Liver (tissue), 9 donors: ENCODE results near the gene CCDC141. TPM values are rescaled to one million over a fixed set of nuclear protein-coding genes. Genes with fewer than 3 reads are reported as not detected.

Experiments used
- DNase-seq: peaks from one replicate; pipeline ENCODE4 v3.0.0-alpha.2; 2017; ENCODE audit warnings: low spot score
- H3K27ac ChIP-seq, 2 donors: one replicate each; pipeline ENCODE4 v1.7.0; 2013; ENCODE audit warnings: inconsistent platforms in 2 of 2, low read length in 2 of 2, control low read depth in 1 of 2, low read depth in 1 of 2, mild to moderate bottlenecking in 1 of 2
- H3K27me3 ChIP-seq, 4 donors: one replicate each; pipeline versions ENCODE4 v1.6.1 to v1.7.0; 2013; ENCODE audit warnings: low read length in 3 of 4, inconsistent platforms in 1 of 4, mild to moderate bottlenecking in 1 of 4, moderate library complexity in 1 of 4; ENCODE audit not compliant: control insufficient read depth in 4 of 4, insufficient read depth in 4 of 4
- H3K36me3 ChIP-seq, 4 donors: one replicate each; pipeline versions ENCODE4 v1.6.1 to v1.7.0; 2013; ENCODE audit warnings: low read length in 3 of 4, mild to moderate bottlenecking in 3 of 4, low read depth in 1 of 4, moderate library complexity in 1 of 4; ENCODE audit not compliant: control insufficient read depth in 4 of 4, insufficient read depth in 3 of 4
- H3K4me1 ChIP-seq, 4 donors: one replicate each; pipeline versions ENCODE4 v1.6.1 to v1.7.0; 2013; ENCODE audit warnings: low read length in 3 of 4, mild to moderate bottlenecking in 3 of 4, moderate library complexity in 1 of 4; ENCODE audit not compliant: control insufficient read depth in 4 of 4, insufficient read depth in 4 of 4
- H3K4me3 ChIP-seq, 3 donors: one replicate each; pipeline versions ENCODE4 v1.6.1 to v1.7.0; 2013; ENCODE audit warnings: low read length in 3 of 3, control low read depth in 1 of 3, low read depth in 1 of 3, mild to moderate bottlenecking in 1 of 3
- H3K9ac ChIP-seq, 2 donors: one replicate each; pipeline ENCODE4 v1.7.0; 2013; ENCODE audit warnings: low read length in 2 of 2, mild to moderate bottlenecking in 2 of 2, moderate library complexity in 2 of 2, control low read depth in 1 of 2, low read depth in 1 of 2
- H3K9me3 ChIP-seq, 4 donors: one replicate each; pipeline versions ENCODE4 v1.6.1 to v1.7.0; 2013; ENCODE audit warnings: low read length in 3 of 4; ENCODE audit not compliant: control insufficient read depth in 4 of 4
- ATF3 ChIP-seq: IDR thresholded peaks from 2 replicates; pipeline ENCODE4 v1.6.1; 2016; ENCODE audit warnings: antibody characterized with exemption
- CTCF ChIP-seq: fragments of 150-350 bp; IDR thresholded peaks from 2 replicates; pipeline ENCODE4 v1.5.1; 2017; ENCODE audit warnings: improper control_type of control experiment, low read depth, low read length; ENCODE audit not compliant: missing input control
- EGR1 ChIP-seq, 2 donors: IDR thresholded peaks; 2 replicates each; pipeline ENCODE4 v1.6.1; 2016 to 2018; ENCODE audit warnings: antibody characterized with exemption in 2 of 2, low read depth in 2 of 2
- FOXA1 ChIP-seq: IDR thresholded peaks from 2 replicates; pipeline ENCODE4 v1.6.1; 2016; ENCODE audit warnings: antibody characterized with exemption
- FOXA2 ChIP-seq: IDR thresholded peaks from 2 replicates; pipeline ENCODE4 v1.6.1; 2016; ENCODE audit warnings: antibody characterized with exemption
- GABPA ChIP-seq, 2 donors: IDR thresholded peaks in 1 of 2; conservative IDR thresholded peaks in 1 of 2; 2 replicates each; pipeline ENCODE4 v1.6.1; 2016; ENCODE audit warnings: antibody characterized with exemption in 2 of 2, mild to moderate bottlenecking in 1 of 2, moderate library complexity in 1 of 2
- HNF4A ChIP-seq, 2 donors: conservative IDR thresholded peaks; 2 replicates each; pipeline ENCODE4 v1.6.1; 2016; ENCODE audit warnings: antibody characterized with exemption in 2 of 2, mild to moderate bottlenecking in 2 of 2
- HNF4G ChIP-seq: IDR thresholded peaks from 2 replicates; pipeline ENCODE4 v1.6.1; 2016; ENCODE audit warnings: antibody characterized with exemption
- JUND ChIP-seq, 2 donors: IDR thresholded peaks; 2 replicates each; pipeline ENCODE4 v1.6.1; 2016; ENCODE audit warnings: antibody characterized with exemption in 2 of 2
- MAX ChIP-seq: IDR thresholded peaks from 2 replicates; pipeline ENCODE4 v1.6.1; 2016; ENCODE audit warnings: antibody characterized with exemption
- NR2F2 ChIP-seq: IDR thresholded peaks from 2 replicates; pipeline ENCODE4 v1.6.1; 2016; ENCODE audit warnings: antibody characterized with exemption
- RAD21 ChIP-seq, 2 donors: IDR thresholded peaks; 2 replicates each; pipeline ENCODE4 v1.6.1; 2016; ENCODE audit warnings: antibody characterized with exemption in 2 of 2, mild to moderate bottlenecking in 2 of 2
- REST ChIP-seq: IDR thresholded peaks from 2 replicates; pipeline ENCODE4 v1.6.1; 2016; ENCODE audit warnings: antibody characterized with exemption, mild to moderate bottlenecking
- RXRA ChIP-seq, 2 donors: IDR thresholded peaks; 2 replicates each; pipeline ENCODE4 v1.6.1; 2017 to 2018; ENCODE audit warnings: antibody characterized with exemption in 2 of 2, mild to moderate bottlenecking in 1 of 2
- SP1 ChIP-seq: IDR thresholded peaks from 2 replicates; pipeline ENCODE4 v1.6.1; 2018; ENCODE audit warnings: antibody characterized with exemption, mild to moderate bottlenecking
- TAF1 ChIP-seq: conservative IDR thresholded peaks from 2 replicates; pipeline ENCODE4 v1.6.1; 2016; ENCODE audit warnings: antibody characterized with exemption, mild to moderate bottlenecking
- YY1 ChIP-seq: IDR thresholded peaks from 2 replicates; pipeline ENCODE4 v1.6.1; 2016; ENCODE audit warnings: antibody characterized with exemption, mild to moderate bottlenecking
- ZBTB33 ChIP-seq: IDR thresholded peaks from 2 replicates; pipeline ENCODE4 v1.6.1; 2016; ENCODE audit warnings: antibody characterized with exemption
- WGBS: extraction: QIAGEN DNeasy Blood & Tissue Kit; methylation state at CpG from one replicate; pipeline ENCODE4 v1.1.7; 2013; 5-methylcytosine and 5-hydroxymethylcytosine counted together
- polyA plus RNA-seq, 2 donors: library from polyadenylated mRNA; stranded (reverse) in 1 of 2; unstranded in 1 of 2; fragments of 200-250 nt in 1 of 2; fragments of >200 nt in 1 of 2; fragmentation: Nextera tagmentation in 1 of 2; extraction: Ambion mirVana in 1 of 2; gene quantifications; one replicate each; pipeline versions ENCODE4 v1.2.1 to v1.2.3, GENCODE V29; 2013 to 2015
- total RNA-seq, 2 donors: library from RNA; depleted of rRNA; stranded (reverse); fragments of >200 nt; gene quantifications; one replicate each; pipeline ENCODE4 v1.2.3, GENCODE V29; 2014
- donor health status: healthy.
- donor health status: healthy.
- donor health status: healthy.
- donor health status: healthy.
- donor health status: healthy.

CCDC141 gene
- total and polyA plus RNA-seq, 4 donors = 0.05 to 1.0 (median 0.39) TPM

GRCh38 chr2:179098080-179098689, 48.2 kb upstream of the CCDC141 start:
- no peaks in the 10 kb centered on the region for H3K9me3 ChIP-seq
- no peak overlapping the region for H3K9ac ChIP-seq
- H3K27ac ChIP-seq = no peak overlapping the region
- H3K4me3 ChIP-seq = no peak overlapping the region
- H3K27me3 ChIP-seq = no peaks in the 10 kb centered on the region
- H3K36me3 ChIP-seq = no peaks in the 10 kb centered on the region
- DNase-seq = no peak
- H3K4me1 ChIP-seq = no peaks in the 10 kb centered on the region
- WGBS = 85% methylated on average over 4 of the region's 4 CpGs
- no peak for TF ChIP-seq REST
- no peak for TF ChIP-seq RXRA (IDR thresholded peaks at IDR 0.05)
- TF ChIP-seq HNF4A (conservative IDR thresholded peaks at IDR 0.05) = no peak
- TF ChIP-seq MAX = no peak
- TF ChIP-seq FOXA1 = no peak
- no peak for TF ChIP-seq GABPA (IDR thresholded peaks at IDR 0.05 in 1 of 2, conservative IDR thresholded peaks at IDR 0.05 in 1 of 2)
- TF ChIP-seq NR2F2 = no peak
- TF ChIP-seq TAF1 = no peak
- no peak for TF ChIP-seq SP1
- no peak for TF ChIP-seq RAD21 (IDR thresholded peaks at IDR 0.05)
- TF ChIP-seq EGR1 (IDR thresholded peaks at IDR 0.05; ENCODE audit: low read depth in 2 of 2) = no peak
- TF ChIP-seq CTCF = no peak

- Histone ChIP-seq H3K27ac (no peak overlapping the region), H3K36me3 (no peaks in the 10 kb centered on the region), H3K4me1 (no peaks in the 10 kb centered on the region), H3K4me3 (no peak overlapping the region), H3K9me3 (no peaks in the 10 kb centered on the region), H3K27me3 (no peaks in the 10 kb centered on the region), H3K9ac (no peak overlapping the region)
- WGBS = 98% methylated on average over 1 of the region's 1 CpG
- TF ChIP-seq YY1 (no peak), TAF1 (no peak), HNF4A (conservative IDR thresholded peaks at IDR 0.05) (no peak), JUND (IDR thresholded peaks at IDR 0.05) (no peak), GABPA (IDR thresholded peaks at IDR 0.05 in 1 of 2, conservative IDR thresholded peaks at IDR 0.05 in 1 of 2) (no peak), FOXA2 (no peak), SP1 (no peak), RXRA (IDR thresholded peaks at IDR 0.05) (no peak), CTCF (no peak), EGR1 (IDR thresholded peaks at IDR 0.05; ENCODE audit: low read depth in 2 of 2) (no peak), HNF4G (no peak), FOXA1 (no peak), ZBTB33 (no peak), RAD21 (IDR thresholded peaks at IDR 0.05) (no peak), ATF3 (no peak)
- no peak for DNase-seq
These were observed 47.2 kb upstream of the CCDC141 start for GRCh38 chr2:179097131-179097530.
